ENCODE results near the gene MIGA2.

The MIGA2 gene

DNA sequence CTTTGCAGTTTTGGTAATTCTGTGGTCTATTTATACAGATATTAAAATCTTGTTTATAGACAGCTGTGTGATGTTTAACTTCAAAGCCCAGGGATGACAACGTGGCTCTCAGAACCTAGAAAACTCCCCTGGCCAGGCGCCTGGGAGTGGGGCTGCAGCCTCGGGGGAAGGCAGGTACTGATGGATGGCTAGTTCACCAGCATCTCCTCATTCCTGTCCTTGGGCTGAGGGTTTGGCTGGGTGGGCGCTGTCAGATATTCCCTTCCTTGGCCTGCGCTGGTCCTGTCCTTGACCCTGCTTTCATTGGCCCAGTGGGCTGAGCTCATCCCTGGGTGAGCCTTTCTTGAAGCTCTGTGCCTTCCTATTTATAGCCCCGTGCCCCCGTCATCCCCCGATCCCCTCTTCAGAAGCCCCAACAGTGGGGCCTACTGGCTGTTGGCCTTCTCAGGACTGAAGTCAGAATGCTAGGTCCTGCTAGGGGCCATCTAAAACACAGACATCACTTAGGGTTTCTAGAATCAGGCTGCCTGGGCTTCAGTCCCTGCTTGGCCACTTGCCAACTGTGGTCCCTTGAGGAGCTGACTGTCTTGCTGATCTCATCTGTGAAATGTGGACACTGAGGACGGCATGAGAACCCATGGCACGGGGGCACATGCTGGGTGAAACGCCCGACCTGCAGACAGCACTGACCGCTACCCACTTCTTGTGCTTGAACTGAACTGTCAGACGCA, 29.2 kb upstream of the MIGA2 start:
- no peak overlapping the region for H3K4me3 ChIP-seq (ENCODE audit: low read depth, low read length)
- TF ChIP-seq CTCF (IDR thresholded peaks at IDR 0.05; ENCODE audit: low read depth, low read length), result no peak
- DNase-seq (ENCODE audit: low read depth, low spot score), result no peak
- in situ Hi-C loops (cut with HindIII; ENCODE audit: low sequenced_read_pairs), result no loop called here

DNA sequence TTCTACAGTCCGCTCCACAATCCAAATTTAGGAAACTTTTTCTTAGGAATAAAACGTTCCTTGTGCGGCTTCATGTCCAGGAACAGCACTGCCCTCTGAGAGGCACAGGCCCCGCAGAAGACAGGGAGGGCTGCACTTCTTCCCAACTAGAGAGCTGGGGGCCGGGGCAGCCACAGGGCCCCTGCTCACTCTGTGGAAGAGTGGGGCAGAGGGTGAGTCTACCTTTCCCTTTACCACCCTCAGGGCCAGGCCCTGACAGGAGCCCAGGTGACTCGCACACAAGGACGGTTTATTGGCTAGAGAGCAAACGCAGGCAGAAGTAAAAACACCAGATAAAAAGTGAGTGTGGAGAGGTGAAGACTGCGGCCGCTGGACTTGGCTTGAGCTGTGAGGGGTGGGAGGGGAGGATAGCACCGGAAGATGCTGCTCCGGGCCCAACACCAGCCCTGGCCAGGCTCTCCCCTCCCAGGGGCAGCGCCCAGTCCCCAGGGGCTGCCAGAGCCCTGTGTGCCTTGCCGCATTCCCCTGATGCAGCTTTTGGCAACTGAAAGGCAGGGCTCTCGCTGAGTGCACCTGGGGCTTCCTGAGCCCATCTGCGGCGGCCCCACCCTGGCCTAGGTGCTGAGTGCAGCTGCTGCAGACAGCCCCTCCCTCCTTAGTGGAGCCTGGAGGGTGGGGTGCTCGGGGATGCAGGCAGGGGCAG, 28.5 kb upstream of the MIGA2 start:
- in situ Hi-C loops (cut with HindIII; ENCODE audit: low sequenced_read_pairs), result no loop called here
- H3K4me3 ChIP-seq (ENCODE audit: low read depth, low read length), result no peak overlapping the region
- DNase-seq (ENCODE audit: low read depth, low spot score), result no peak
- no peak for TF ChIP-seq CTCF (IDR thresholded peaks at IDR 0.05; ENCODE audit: low read depth, low read length)

DNA sequence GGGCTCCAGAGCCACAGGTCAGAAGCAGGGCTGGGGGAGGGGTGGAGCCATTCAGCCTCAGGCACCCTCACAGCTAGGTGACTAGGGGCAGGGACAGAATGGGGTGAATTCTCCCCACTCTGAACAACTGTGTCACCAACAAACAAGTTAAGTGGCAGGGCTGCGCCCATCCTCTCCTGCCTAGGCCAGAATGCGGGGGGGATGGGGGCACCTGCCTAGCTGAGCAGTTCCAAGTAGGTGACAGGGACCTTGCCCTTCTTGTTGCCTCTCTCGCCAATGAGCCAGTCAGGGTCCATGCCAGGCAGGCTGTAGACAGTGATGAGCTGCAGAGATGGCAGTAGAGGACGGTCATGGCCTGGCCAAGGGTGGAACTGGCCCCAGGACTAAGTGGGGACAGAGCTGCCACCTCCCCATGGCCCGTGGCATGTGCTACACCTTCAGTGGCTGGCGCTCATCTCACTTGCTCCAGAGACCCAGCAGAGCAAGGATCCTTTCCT, 27.9 kb upstream of the MIGA2 start:
- DNase-seq (ENCODE audit: low read depth, low spot score), result no peak
- H3K4me3 ChIP-seq (ENCODE audit: low read depth, low read length), result no peak overlapping the region
- in situ Hi-C loops (cut with HindIII; ENCODE audit: low sequenced_read_pairs), result no loop called here
- no peak for TF ChIP-seq CTCF (IDR thresholded peaks at IDR 0.05; ENCODE audit: low read depth, low read length)

DNA sequence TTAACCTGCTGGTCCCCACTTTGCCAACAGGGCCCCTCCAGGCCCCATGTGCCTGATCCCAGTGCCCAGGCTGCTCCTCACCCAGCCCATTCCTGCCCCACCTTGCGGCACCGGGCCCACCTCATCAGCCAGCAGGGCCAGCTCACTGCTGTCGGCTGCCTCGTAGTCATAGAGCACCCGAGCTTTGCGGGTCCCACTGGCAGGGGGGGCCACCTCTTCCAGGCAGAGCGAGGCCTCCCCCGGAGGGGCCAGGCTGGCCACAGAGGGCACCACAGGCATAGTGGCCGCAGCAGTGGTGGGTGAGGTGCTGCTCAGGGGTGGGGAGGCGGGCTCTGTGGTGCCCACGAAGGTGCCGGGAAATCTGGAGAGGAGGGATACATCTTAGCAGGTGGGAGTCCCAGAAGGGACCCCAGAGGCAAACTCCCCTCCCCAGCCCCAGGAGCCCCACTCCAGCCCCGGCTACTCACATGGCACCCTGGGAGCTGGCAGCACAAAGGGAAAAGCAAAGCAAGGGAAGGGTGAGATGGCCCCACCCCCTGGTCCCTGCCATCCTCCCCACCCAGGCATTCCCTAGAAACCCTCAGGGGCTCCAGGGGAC, 27.3 kb upstream of the MIGA2 start:
- no peak for TF ChIP-seq CTCF (IDR thresholded peaks at IDR 0.05; ENCODE audit: low read depth, low read length)

GRCh38 chr9:129009584-129010141, 26.8 kb upstream of the MIGA2 start:
- H3K4me3 ChIP-seq (ENCODE audit: low read depth, low read length), result no peak overlapping the region
- DNase-seq (ENCODE audit: low read depth, low spot score), result no peak
- TF ChIP-seq CTCF (IDR thresholded peaks at IDR 0.05; ENCODE audit: low read depth, low read length), result no peak
- in situ Hi-C loops (cut with HindIII; ENCODE audit: low sequenced_read_pairs), result no loop called here

More for the DNA sequence above, 27.3 kb upstream of the MIGA2 start:
- DNase-seq (ENCODE audit: low read depth, low spot score), result no peak
- in situ Hi-C loops (cut with HindIII; ENCODE audit: low sequenced_read_pairs), result no loop called here
- no peak overlapping the region for H3K4me3 ChIP-seq (ENCODE audit: low read depth, low read length)

DNA sequence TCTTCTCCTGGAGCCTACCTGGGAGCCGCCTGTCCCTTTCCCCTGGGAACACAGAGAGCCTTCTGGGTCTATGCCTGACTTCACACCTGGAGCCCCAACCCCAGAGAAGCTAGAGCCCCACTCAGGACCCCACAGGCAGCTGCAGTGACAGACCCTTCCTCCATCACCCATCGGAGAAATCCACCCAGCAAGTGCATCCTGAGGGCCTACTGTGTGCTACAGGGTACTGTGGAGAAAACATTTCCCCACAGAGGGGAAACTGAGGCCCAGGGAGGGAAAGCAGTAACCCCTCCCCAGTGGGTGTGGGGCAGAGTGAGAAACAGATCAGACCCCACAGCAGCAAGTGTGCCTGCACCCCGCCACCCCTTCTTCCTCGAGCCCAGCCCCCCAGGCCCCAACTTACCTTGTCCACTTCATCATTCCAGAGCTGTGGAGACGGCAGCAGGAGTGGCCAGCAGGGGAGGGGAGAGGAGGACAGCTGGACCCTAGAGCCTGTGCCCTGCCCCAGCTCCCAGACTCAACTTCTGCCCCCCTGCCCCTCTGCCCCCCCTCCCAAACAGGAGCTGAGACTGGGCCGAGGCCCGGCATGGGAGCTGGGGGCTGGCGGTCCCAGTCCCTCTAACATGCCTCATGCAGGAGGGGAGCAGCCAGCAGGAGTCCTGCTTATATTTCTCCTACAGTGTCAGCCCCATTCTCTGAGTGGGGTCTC, 26.0 kb upstream of the MIGA2 start:
- no peak for TF ChIP-seq CTCF (IDR thresholded peaks at IDR 0.05; ENCODE audit: low read depth, low read length)
- no peak for DNase-seq (ENCODE audit: low read depth, low spot score)
- in situ Hi-C loops (cut with HindIII; ENCODE audit: low sequenced_read_pairs), result no loop called here
- H3K4me3 ChIP-seq (ENCODE audit: low read depth, low read length), result no peak overlapping the region

Measured in astrocyte of the spinal cord (primary cell).